Adipocyte (in vitro differentiated cells): ENCODE measurements around the gene SPRYD3.

Source experiments
- DNase-seq: peaks from one replicate; pipeline ENCODE4 v3.0.0-alpha.2; 2015; ENCODE audit warnings: low read depth
- H3K27me3 ChIP-seq: replicated peaks from 2 replicates; pipeline ENCODE4 v1.7.0; 2013; ENCODE audit warnings: mild to moderate bottlenecking, low read length, moderate library complexity; ENCODE audit not compliant: control insufficient read depth, insufficient read depth
- H3K36me3 ChIP-seq: 2 replicates; pipeline ENCODE4 v1.7.0; 2013; ENCODE audit warnings: low read length, mild to moderate bottlenecking, moderate library complexity; ENCODE audit not compliant: control insufficient read depth, insufficient read depth, severe bottlenecking
- H3K4me1 ChIP-seq: 2 replicates; pipeline ENCODE4 v1.7.0; 2013; ENCODE audit warnings: mild to moderate bottlenecking, low read length, moderate library complexity; ENCODE audit not compliant: control insufficient read depth, insufficient read depth
- H3K4me3 ChIP-seq: 2 replicates; pipeline ENCODE4 v1.7.0; 2013; ENCODE audit warnings: mild to moderate bottlenecking, low read length, moderate library complexity
- H3K9ac ChIP-seq: 2 replicates; pipeline ENCODE4 v1.7.0; 2013; ENCODE audit warnings: mild to moderate bottlenecking, low read length, moderate library complexity
- H3K9me3 ChIP-seq: 2 replicates; pipeline ENCODE4 v1.7.0; 2013; ENCODE audit warnings: mild to moderate bottlenecking, low read length, moderate library complexity; ENCODE audit not compliant: control insufficient read depth

Gene SPRYD3

GRCh38 chr12:53079226-53080117 is at the start of gene SPRYD3:
TSS of gene SPRYD3 (minus strand) at chr12:53079390. CDS start at chr12:53079333, 57 bp downstream.
- H3K27me3 ChIP-seq, result no peaks in the 10 kb centered on the region
- peaks cover 29% of the 10 kb centered on the region for H3K36me3 ChIP-seq
- peak within 1 kb of the TSS; percentile 98 for H3K9ac ChIP-seq
- H3K9me3 ChIP-seq, result no peaks in the 10 kb centered on the region
- peaks cover 30% of the 10 kb centered on the region for H3K4me1 ChIP-seq
- peak; percentile 98 for DNase-seq
- peak within 1 kb of the TSS; percentile 89 for H3K4me3 ChIP-seq

GRCh38 chr12:53127169-53127568 is 48.0 kb upstream of the SPRYD3 start:
- Histone ChIP-seq H3K4me1 (no peaks in the 10 kb centered on the region), H3K27me3 (no peaks in the 10 kb centered on the region)

GRCh38 chr12:53124352-53124723 is 45.1 kb upstream of the SPRYD3 start:
- Histone ChIP-seq H3K27me3 (no peaks in the 10 kb centered on the region), H3K4me3 (no peak overlapping the region), H3K4me1 (no peaks in the 10 kb centered on the region), H3K36me3 (no peaks in the 10 kb centered on the region), H3K9ac (no peak overlapping the region), H3K9me3 (no peaks in the 10 kb centered on the region)
- DNase-seq, result no peak

More at GRCh38 chr12:53127169-53127568, 48.0 kb upstream of the SPRYD3 start:
- H3K4me3 ChIP-seq, result no peak overlapping the region
- H3K36me3 ChIP-seq, result no peaks in the 10 kb centered on the region
- DNase-seq, result no peak
- H3K9me3 ChIP-seq, result no peaks in the 10 kb centered on the region
- H3K9ac ChIP-seq, result no peak overlapping the region

GRCh38 chr12:53123578-53124351 is 44.6 kb upstream of the SPRYD3 start:
- H3K4me1 ChIP-seq, result no peaks in the 10 kb centered on the region
- peak; percentile 11 for DNase-seq
- no peaks in the 10 kb centered on the region for H3K27me3 ChIP-seq
- no peaks in the 10 kb centered on the region for H3K36me3 ChIP-seq
- no peak overlapping the region for H3K9ac ChIP-seq
- H3K4me3 ChIP-seq, result no peak overlapping the region
- no peaks in the 10 kb centered on the region for H3K9me3 ChIP-seq

- Histone ChIP-seq H3K4me1 (no peaks in the 10 kb centered on the region), H3K9ac (no peak overlapping the region), H3K36me3 (no peaks in the 10 kb centered on the region), H3K9me3 (no peaks in the 10 kb centered on the region), H3K27me3 (no peaks in the 10 kb centered on the region), H3K4me3 (no peak overlapping the region)
- DNase-seq, result no peak
These were observed 43.8 kb upstream of the SPRYD3 start for GRCh38 chr12:53122961-53123468.

- no peaks in the 10 kb centered on the region for H3K27me3 ChIP-seq
- H3K36me3 ChIP-seq, result no peaks in the 10 kb centered on the region
- H3K9ac ChIP-seq, result no peak overlapping the region
- H3K4me1 ChIP-seq, result no peaks in the 10 kb centered on the region
- no peak overlapping the region for H3K4me3 ChIP-seq
- DNase-seq, result no peak
- H3K9me3 ChIP-seq, result no peaks in the 10 kb centered on the region
These were observed 41.7 kb upstream of the SPRYD3 start for GRCh38 chr12:53120685-53121525.

- Histone ChIP-seq H3K9me3 (no peaks in the 10 kb centered on the region), H3K4me3 (no peak overlapping the region), H3K27me3 (no peaks in the 10 kb centered on the region), H3K36me3 (no peaks in the 10 kb centered on the region), H3K9ac (no peak overlapping the region), H3K4me1 (no peaks in the 10 kb centered on the region)
- no peak for DNase-seq
These were observed 39.6 kb upstream of the SPRYD3 start for GRCh38 chr12:53118751-53119300.

- H3K9ac ChIP-seq, result no peak overlapping the region
- DNase-seq, result no peak
- H3K4me1 ChIP-seq, result no peaks in the 10 kb centered on the region
- no peaks in the 10 kb centered on the region for H3K36me3 ChIP-seq
- H3K27me3 ChIP-seq, result no peaks in the 10 kb centered on the region
- no peaks in the 10 kb centered on the region for H3K9me3 ChIP-seq
- H3K4me3 ChIP-seq, result no peak overlapping the region
These were observed 36.9 kb upstream of the SPRYD3 start for GRCh38 chr12:53115891-53116648.

GRCh38 chr12:53115112-53115890 is 36.1 kb upstream of the SPRYD3 start:
- Histone ChIP-seq H3K9ac (no peak overlapping the region), H3K4me3 (no peak overlapping the region), H3K27me3 (no peaks in the 10 kb centered on the region), H3K9me3 (no peaks in the 10 kb centered on the region), H3K4me1 (no peaks in the 10 kb centered on the region), H3K36me3 (no peaks in the 10 kb centered on the region)
- DNase-seq, result no peak
